Measurements from ENCODE around the gene KCNC2. TPM values are rescaled to one million over a fixed set of nuclear protein-coding genes. Genes with fewer than 3 reads are reported as not detected.

The KCNC2 gene
- total and polyA plus RNA-seq, 9 of the 15 experiments (the other 6 are each of a cell fraction or from before 2014, with no cell fraction given) = not detected

DNA sequence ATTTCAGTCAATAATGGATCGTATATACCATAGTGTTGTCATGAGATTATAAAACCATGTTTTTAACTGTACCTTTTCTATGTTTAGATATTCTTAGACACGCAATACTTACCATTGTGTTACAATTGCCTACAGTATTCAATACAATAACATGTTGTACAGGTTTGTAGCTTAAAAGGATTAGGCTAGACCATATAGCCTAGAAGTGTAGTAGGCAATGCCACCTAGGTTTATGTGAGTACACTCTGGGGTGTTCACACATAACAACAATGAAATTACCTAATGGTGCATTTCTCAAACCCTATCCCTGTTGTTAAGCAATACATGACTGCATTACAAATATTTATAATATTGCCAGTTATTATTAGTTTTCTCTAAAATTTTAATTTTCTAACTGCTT is 144.2 kb downstream of the KCNC2 start:
- Histone ChIP-seq H3K9ac (ENCODE audit: insufficient read depth in 1 of 2, low read depth in 2 of 2, low read length in 2 of 2) (no peak overlapping the region), H4K20me1 (replicated peaks; ENCODE audit: control insufficient read depth, insufficient read depth, low read length) (no peaks in the 10 kb centered on the region), H3K9me1 (ENCODE audit: control insufficient read depth, insufficient read depth, low read length) (no peaks in the 10 kb centered on the region), H3K36me3 (ENCODE audit: control insufficient read depth, insufficient read depth, low read length) (no peaks in the 10 kb centered on the region), H3K4me2 (ENCODE audit: insufficient read depth, low read length) (no peak overlapping the region), H2AFZ (ENCODE audit: low read depth, low read length) (no peak overlapping the region), H3K27ac (ENCODE audit: extremely low read depth, low read depth, low read length) (no peak overlapping the region), H3K79me2 (ENCODE audit: control insufficient read depth, insufficient read depth, low read length) (no peaks in the 10 kb centered on the region), H3K4me3 (no peak overlapping the region), H3K9me3 (replicated peaks; ENCODE audit: control insufficient read depth, insufficient read depth, low read depth, low read length) (0 out of 2 replicates have a peak, but pooled peaks cover 2% of the 10 kb centered on the region), H3K4me1 (replicated peaks in 1 of 2; ENCODE audit: control insufficient read depth in 2 of 2, insufficient read depth in 2 of 2, low read length in 2 of 2) (no peaks in the 10 kb centered on the region), H3K27me3 (ENCODE audit: control insufficient read depth in 2 of 2, insufficient read depth in 2 of 2, low read length in 2 of 2) (no peaks in the 10 kb centered on the region)
- intact Hi-C loops (cut with micrococcal nuclease) = no loop called here
- in situ Hi-C loops (cut with MboI) = no loop called here
- FAIRE-seq = no peak
- POLR2A ChIA-PET = no interaction called here
- WGBS (ENCODE audit: insufficient coverage, low coverage, missing lambda C conversion rate) = 0% methylated on average over 2 of the region's 2 CpGs
- BruUV-seq (replicated peaks) = no TSS peak
- TF ChIP-seq NFE2 (IDR thresholded peaks at IDR 0.05; ENCODE audit: low read depth) (no peak), TEAD1 (CRISPR knock-in tag; IDR thresholded peaks at IDR 0.05) (no peak), ZNF695 (CRISPR knock-in tag; IDR thresholded peaks at IDR 0.05) (no peak), MAFK (IDR thresholded peaks at IDR 0.05; ENCODE audit: low read length) (no peak)
- TF ChIP-seq, protein P1, sequence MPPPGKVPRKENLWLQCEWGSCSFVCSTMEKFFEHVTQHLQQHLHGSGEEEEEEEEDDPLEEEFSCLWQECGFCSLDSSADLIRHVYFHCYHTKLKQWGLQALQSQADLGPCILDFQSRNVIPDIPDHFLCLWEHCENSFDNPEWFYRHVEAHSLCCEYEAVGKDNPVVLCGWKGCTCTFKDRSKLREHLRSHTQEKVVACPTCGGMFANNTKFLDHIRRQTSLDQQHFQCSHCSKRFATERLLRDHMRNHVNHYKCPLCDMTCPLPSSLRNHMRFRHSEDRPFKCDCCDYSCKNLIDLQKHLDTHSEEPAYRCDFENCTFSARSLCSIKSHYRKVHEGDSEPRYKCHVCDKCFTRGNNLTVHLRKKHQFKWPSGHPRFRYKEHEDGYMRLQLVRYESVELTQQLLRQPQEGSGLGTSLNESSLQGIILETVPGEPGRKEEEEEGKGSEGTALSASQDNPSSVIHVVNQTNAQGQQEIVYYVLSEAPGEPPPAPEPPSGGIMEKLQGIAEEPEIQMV (tag; conservative IDR thresholded peaks at IDR 0.05; ENCODE audit: low read depth) = no peak
- TF ChIP-seq, protein P2, sequence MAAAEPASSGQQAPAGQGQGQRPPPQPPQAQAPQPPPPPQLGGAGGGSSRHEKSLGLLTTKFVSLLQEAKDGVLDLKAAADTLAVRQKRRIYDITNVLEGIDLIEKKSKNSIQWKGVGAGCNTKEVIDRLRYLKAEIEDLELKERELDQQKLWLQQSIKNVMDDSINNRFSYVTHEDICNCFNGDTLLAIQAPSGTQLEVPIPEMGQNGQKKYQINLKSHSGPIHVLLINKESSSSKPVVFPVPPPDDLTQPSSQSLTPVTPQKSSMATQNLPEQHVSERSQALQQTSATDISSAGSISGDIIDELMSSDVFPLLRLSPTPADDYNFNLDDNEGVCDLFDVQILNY (CRISPR knock-in tag; IDR thresholded peaks at IDR 0.05) = no peak
- DNase-seq (ENCODE audit: extremely low read depth in 1 of 4, low spot score in 3 of 4) = no peak
- CTCF ChIA-PET (ENCODE audit: low intra/inter-chr PET ratio) = no interaction called here
- ATAC-seq = no peak
